HG03460 (cell line): Measurements from ENCODE around the gene C6orf118.

Experiments used
- ATAC-seq: cut with Tn5 transposase; IDR thresholded peaks from one replicate; pipeline ENCODE4 v1.9.1; 2021; ENCODE audit not compliant: unreplicated experiment

Gene C6orf118

GRCh38 chr6:165245287-165245686 is 64.1 kb downstream of the C6orf118 start:
- ATAC-seq = no peak

- ATAC-seq = no peak
Measured at GRCh38 chr6:165244524-165245247, 64.7 kb downstream of the C6orf118 start.

GRCh38 chr6:165243801-165244200 is 65.6 kb downstream of the C6orf118 start:
- no peak for ATAC-seq

GRCh38 chr6:165236326-165236725 is 73.1 kb downstream of the C6orf118 start:
- ATAC-seq = no peak

GRCh38 chr6:165232731-165233488 is 76.5 kb downstream of the C6orf118 start:
- ATAC-seq = no peak

- ATAC-seq = no peak
Measured at GRCh38 chr6:165231581-165232561, 77.5 kb downstream of the C6orf118 start.

- no peak for ATAC-seq
Measured at GRCh38 chr6:165231177-165231576, 78.2 kb downstream of the C6orf118 start.
